ENCODE results near the gene GALNS.
"Not testable (repeated sequence)": the region's sequence is repeated elsewhere in the genome, so short reads cannot be mapped to it uniquely, and the experiment has no call there.

GALNS gene

GRCh38 chr16:88779406-88780141 lies 77.2 kb downstream of the GALNS start:
- no peak for DNase-seq

GRCh38 chr16:88778541-88779065 lies 78.1 kb downstream of the GALNS start:
- DNase-seq: no peak

- no peak for DNase-seq
These were observed 78.5 kb downstream of the GALNS start for GRCh38 chr16:88778271-88778525.

GRCh38 chr16:88777471-88778270 lies 79.1 kb downstream of the GALNS start:
- no peak for DNase-seq

- DNase-seq: no peak
These were observed 80.9 kb downstream of the GALNS start for GRCh38 chr16:88775825-88776224.

GRCh38 chr16:88774544-88775393 lies 82.0 kb downstream of the GALNS start:
- no peak for DNase-seq

- no peak for DNase-seq
These were observed 82.9 kb downstream of the GALNS start for GRCh38 chr16:88773812-88774291.

- DNase-seq: no peak
These were observed 83.6 kb downstream of the GALNS start for GRCh38 chr16:88772871-88773811.

- DNase-seq: not testable (repeated sequence)
These were observed 85.0 kb downstream of the GALNS start for GRCh38 chr16:88771781-88772180.

- no peak for DNase-seq
These were observed 85.4 kb downstream of the GALNS start for GRCh38 chr16:88771294-88771772.

GRCh38 chr16:88770461-88771293 lies 86.1 kb downstream of the GALNS start:
- DNase-seq: no peak

- no peak for DNase-seq
These were observed 86.9 kb downstream of the GALNS start for GRCh38 chr16:88769617-88770460.

GRCh38 chr16:88768071-88768783 lies 88.5 kb downstream of the GALNS start:
- no peak for DNase-seq

- DNase-seq: no peak
These were observed 89.1 kb downstream of the GALNS start for GRCh38 chr16:88767546-88768070.

GRCh38 chr16:88766975-88767374 lies 89.8 kb downstream of the GALNS start:
- no peak for DNase-seq

GRCh38 chr16:88764913-88765349 lies 91.8 kb downstream of the GALNS start:
- no peak for DNase-seq

- no peak for DNase-seq
These were observed 92.7 kb downstream of the GALNS start for GRCh38 chr16:88764080-88764479.
